ENCODE measurements around the gene NANOS3. TPM values are rescaled to one million over a fixed set of nuclear protein-coding genes. Genes with fewer than 3 reads are reported as not detected.

NANOS3 gene
- total and polyA plus RNA-seq, 9 of the 15 experiments (the other 6 are each of a cell fraction or from before 2014, with no cell fraction given) = not detected

DNA sequence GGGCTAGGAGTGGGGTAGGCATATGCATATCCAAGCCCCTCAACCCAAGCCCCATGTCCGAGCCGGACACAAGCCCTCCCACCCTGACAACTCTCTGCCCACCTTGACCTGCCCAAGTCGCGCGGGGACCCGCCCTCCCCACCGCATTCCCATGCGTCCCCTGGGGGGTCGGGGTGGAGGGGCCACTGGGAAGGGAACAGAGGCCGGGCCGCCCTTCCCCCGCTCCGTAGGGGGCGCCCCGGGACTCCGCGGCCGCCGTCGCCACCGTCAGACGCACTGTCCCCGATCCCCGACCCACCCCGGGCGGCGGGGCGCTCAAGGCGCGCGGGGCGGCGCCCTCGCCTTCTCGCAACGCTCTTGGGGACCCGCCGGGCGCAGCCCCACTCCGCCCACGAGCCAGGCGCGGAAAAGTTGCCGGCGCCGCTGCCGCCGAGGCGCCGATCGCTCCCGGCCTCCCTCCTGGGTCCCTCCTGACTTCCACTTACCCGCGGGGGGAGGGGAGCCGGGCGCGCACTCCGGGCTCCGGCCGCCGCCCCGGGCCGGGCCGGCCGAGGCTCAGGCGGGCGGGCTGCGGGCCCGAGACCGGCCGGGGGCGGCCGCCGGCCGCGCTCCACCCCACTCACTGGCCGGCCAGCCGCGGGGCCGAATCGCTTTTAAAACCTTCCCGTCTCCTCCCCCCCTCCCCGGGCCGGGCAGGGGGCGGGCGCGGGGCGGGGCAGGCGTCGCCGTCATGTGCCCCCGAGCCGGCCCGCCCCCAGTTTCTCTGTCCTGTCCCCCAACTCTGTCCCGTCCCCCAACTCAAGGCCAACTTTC lies 34.4 kb upstream of the NANOS3 start (continued):
- TF ChIP-seq ZNF431 (CRISPR knock-in tag; IDR thresholded peaks at IDR 0.05) = no peak
- no peak for TF ChIP-seq CHD4 (IDR thresholded peaks at IDR 0.05; ENCODE audit: insufficient read depth, insufficient replicate concordance, low read depth, low read length, poor library complexity, severe bottlenecking)
- no peak for TF ChIP-seq MCM5 (IDR thresholded peaks at IDR 0.05; ENCODE audit: low read depth)
- TF ChIP-seq ETV6 (IDR thresholded peaks at IDR 0.05; ENCODE audit: borderline replicate concordance in 1 of 2, low read depth in 2 of 2, low read length in 1 of 2) = no peak
- no peak for TF ChIP-seq ETV6 (CRISPR knock-in tag; IDR thresholded peaks at IDR 0.05; ENCODE audit: borderline replicate concordance)
- TF ChIP-seq ZNF444 (CRISPR knock-in tag; IDR thresholded peaks at IDR 0.05) = no peak
- TF ChIP-seq NR1H2 (CRISPR knock-in tag; IDR thresholded peaks at IDR 0.05) = no peak
- TF ChIP-seq PCBP2 (IDR thresholded peaks at IDR 0.05; ENCODE audit: low read depth, low read length, poor library complexity, severe bottlenecking) = peak; percentile 25
- TF ChIP-seq EWSR1 (IDR thresholded peaks at IDR 0.05; ENCODE audit: borderline replicate concordance, low read depth, partially characterized antibody) = no peak
- TF ChIP-seq SRSF1 (IDR thresholded peaks at IDR 0.05; ENCODE audit: low read depth, low read length) = no peak
- TF ChIP-seq MTF1 (CRISPR knock-in tag; IDR thresholded peaks at IDR 0.05; ENCODE audit: borderline replicate concordance) = no peak
- TF ChIP-seq SUPT5H (IDR thresholded peaks at IDR 0.05) = no peak
- TF ChIP-seq FUS (optimal IDR thresholded peaks at IDR 0.05; ENCODE audit: low read depth, low read length) = peak; percentile 86
- no peak for TF ChIP-seq CHD2 (IDR thresholded peaks at IDR 0.05; ENCODE audit: low read depth, low read length)
- no peak for TF ChIP-seq FOXM1 (IDR thresholded peaks at IDR 0.05; ENCODE audit: low read depth)
- no peak for TF ChIP-seq FOXM1 (CRISPR knock-in tag; IDR thresholded peaks at IDR 0.05; ENCODE audit: low read depth)
- TF ChIP-seq, protein P1, sequence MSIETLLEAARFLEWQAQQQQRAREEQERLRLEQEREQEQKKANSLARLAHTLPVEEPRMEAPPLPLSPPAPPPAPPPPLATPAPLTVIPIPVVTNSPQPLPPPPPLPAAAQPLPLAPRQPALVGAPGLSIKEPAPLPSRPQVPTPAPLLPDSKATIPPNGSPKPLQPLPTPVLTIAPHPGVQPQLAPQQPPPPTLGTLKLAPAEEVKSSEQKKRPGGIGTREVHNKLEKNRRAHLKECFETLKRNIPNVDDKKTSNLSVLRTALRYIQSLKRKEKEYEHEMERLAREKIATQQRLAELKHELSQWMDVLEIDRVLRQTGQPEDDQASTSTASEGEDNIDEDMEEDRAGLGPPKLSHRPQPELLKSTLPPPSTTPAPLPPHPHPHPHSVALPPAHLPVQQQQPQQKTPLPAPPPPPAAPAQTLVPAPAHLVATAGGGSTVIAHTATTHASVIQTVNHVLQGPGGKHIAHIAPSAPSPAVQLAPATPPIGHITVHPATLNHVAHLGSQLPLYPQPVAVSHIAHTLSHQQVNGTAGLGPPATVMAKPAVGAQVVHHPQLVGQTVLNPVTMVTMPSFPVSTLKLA (conservative IDR thresholded peaks at IDR 0.05) = 0 out of 4 replicates have a peak, but pooled peaks of 1 of the 2 experiments have one; percentile 9
- TF ChIP-seq HDAC3 (IDR thresholded peaks at IDR 0.05; ENCODE audit: borderline replicate concordance, partially characterized antibody) = no peak
- TF ChIP-seq, protein P2, sequence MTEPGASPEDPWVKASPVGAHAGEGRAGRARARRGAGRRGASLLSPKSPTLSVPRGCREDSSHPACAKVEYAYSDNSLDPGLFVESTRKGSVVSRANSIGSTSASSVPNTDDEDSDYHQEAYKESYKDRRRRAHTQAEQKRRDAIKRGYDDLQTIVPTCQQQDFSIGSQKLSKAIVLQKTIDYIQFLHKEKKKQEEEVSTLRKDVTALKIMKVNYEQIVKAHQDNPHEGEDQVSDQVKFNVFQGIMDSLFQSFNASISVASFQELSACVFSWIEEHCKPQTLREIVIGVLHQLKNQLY (CRISPR knock-in tag; conservative IDR thresholded peaks at IDR 0.05) = no peak
- TF ChIP-seq CHAMP1 (IDR thresholded peaks at IDR 0.05) = no peak
- no peak for TF ChIP-seq EZH2 (IDR thresholded peaks at IDR 0.05; ENCODE audit: borderline replicate concordance, low read depth, low read length)
- TF ChIP-seq ESRRB (CRISPR knock-in tag; IDR thresholded peaks at IDR 0.05; ENCODE audit: borderline replicate concordance) = no peak
